Liver (tissue), 9 donors: ENCODE measurements around the gene EML4. TPM values are rescaled to one million over a fixed set of nuclear protein-coding genes. Genes with fewer than 3 reads are reported as not detected.
"Not testable (repeated sequence)": the region's sequence is repeated elsewhere in the genome, so short reads cannot be mapped to it uniquely, and the experiment has no call there.

Experiments used
- DNase-seq: peaks from one replicate; pipeline ENCODE4 v3.0.0-alpha.2; 2017; ENCODE audit warnings: low spot score
- H3K27ac ChIP-seq, 2 donors: one replicate each; pipeline ENCODE4 v1.7.0; 2013; ENCODE audit warnings: inconsistent platforms in 2 of 2, low read length in 2 of 2, control low read depth in 1 of 2, low read depth in 1 of 2, mild to moderate bottlenecking in 1 of 2
- H3K27me3 ChIP-seq, 4 donors: one replicate each; pipeline versions ENCODE4 v1.6.1 to v1.7.0; 2013; ENCODE audit warnings: low read length in 3 of 4, inconsistent platforms in 1 of 4, mild to moderate bottlenecking in 1 of 4, moderate library complexity in 1 of 4; ENCODE audit not compliant: control insufficient read depth in 4 of 4, insufficient read depth in 4 of 4
- H3K36me3 ChIP-seq, 4 donors: one replicate each; pipeline versions ENCODE4 v1.6.1 to v1.7.0; 2013; ENCODE audit warnings: low read length in 3 of 4, mild to moderate bottlenecking in 3 of 4, low read depth in 1 of 4, moderate library complexity in 1 of 4; ENCODE audit not compliant: control insufficient read depth in 4 of 4, insufficient read depth in 3 of 4
- H3K4me1 ChIP-seq, 4 donors: one replicate each; pipeline versions ENCODE4 v1.6.1 to v1.7.0; 2013; ENCODE audit warnings: low read length in 3 of 4, mild to moderate bottlenecking in 3 of 4, moderate library complexity in 1 of 4; ENCODE audit not compliant: control insufficient read depth in 4 of 4, insufficient read depth in 4 of 4
- H3K4me3 ChIP-seq, 3 donors: one replicate each; pipeline versions ENCODE4 v1.6.1 to v1.7.0; 2013; ENCODE audit warnings: low read length in 3 of 3, control low read depth in 1 of 3, low read depth in 1 of 3, mild to moderate bottlenecking in 1 of 3
- H3K9ac ChIP-seq, 2 donors: one replicate each; pipeline ENCODE4 v1.7.0; 2013; ENCODE audit warnings: low read length in 2 of 2, mild to moderate bottlenecking in 2 of 2, moderate library complexity in 2 of 2, control low read depth in 1 of 2, low read depth in 1 of 2
- H3K9me3 ChIP-seq, 4 donors: one replicate each; pipeline versions ENCODE4 v1.6.1 to v1.7.0; 2013; ENCODE audit warnings: low read length in 3 of 4; ENCODE audit not compliant: control insufficient read depth in 4 of 4
- EGR1 ChIP-seq, 2 donors: IDR thresholded peaks; 2 replicates each; pipeline ENCODE4 v1.6.1; 2016 to 2018; ENCODE audit warnings: antibody characterized with exemption in 2 of 2, low read depth in 2 of 2
- FOXA1 ChIP-seq: IDR thresholded peaks from 2 replicates; pipeline ENCODE4 v1.6.1; 2016; ENCODE audit warnings: antibody characterized with exemption
- FOXA2 ChIP-seq: IDR thresholded peaks from 2 replicates; pipeline ENCODE4 v1.6.1; 2016; ENCODE audit warnings: antibody characterized with exemption
- GABPA ChIP-seq, 2 donors: IDR thresholded peaks in 1 of 2; conservative IDR thresholded peaks in 1 of 2; 2 replicates each; pipeline ENCODE4 v1.6.1; 2016; ENCODE audit warnings: antibody characterized with exemption in 2 of 2, mild to moderate bottlenecking in 1 of 2, moderate library complexity in 1 of 2
- HNF4A ChIP-seq, 2 donors: conservative IDR thresholded peaks; 2 replicates each; pipeline ENCODE4 v1.6.1; 2016; ENCODE audit warnings: antibody characterized with exemption in 2 of 2, mild to moderate bottlenecking in 2 of 2
- HNF4G ChIP-seq: IDR thresholded peaks from 2 replicates; pipeline ENCODE4 v1.6.1; 2016; ENCODE audit warnings: antibody characterized with exemption
- JUND ChIP-seq, 2 donors: IDR thresholded peaks; 2 replicates each; pipeline ENCODE4 v1.6.1; 2016; ENCODE audit warnings: antibody characterized with exemption in 2 of 2
- NR2F2 ChIP-seq: IDR thresholded peaks from 2 replicates; pipeline ENCODE4 v1.6.1; 2016; ENCODE audit warnings: antibody characterized with exemption
- SP1 ChIP-seq: IDR thresholded peaks from 2 replicates; pipeline ENCODE4 v1.6.1; 2018; ENCODE audit warnings: antibody characterized with exemption, mild to moderate bottlenecking
- TAF1 ChIP-seq: conservative IDR thresholded peaks from 2 replicates; pipeline ENCODE4 v1.6.1; 2016; ENCODE audit warnings: antibody characterized with exemption, mild to moderate bottlenecking
- YY1 ChIP-seq: IDR thresholded peaks from 2 replicates; pipeline ENCODE4 v1.6.1; 2016; ENCODE audit warnings: antibody characterized with exemption, mild to moderate bottlenecking
- WGBS: extraction: QIAGEN DNeasy Blood & Tissue Kit; methylation state at CpG from one replicate; pipeline ENCODE4 v1.1.7; 2013; 5-methylcytosine and 5-hydroxymethylcytosine counted together
- polyA plus RNA-seq, 2 donors: library from polyadenylated mRNA; stranded (reverse) in 1 of 2; unstranded in 1 of 2; fragments of 200-250 nt in 1 of 2; fragments of >200 nt in 1 of 2; fragmentation: Nextera tagmentation in 1 of 2; extraction: Ambion mirVana in 1 of 2; gene quantifications; one replicate each; pipeline versions ENCODE4 v1.2.1 to v1.2.3, GENCODE V29; 2013 to 2015
- total RNA-seq, 2 donors: library from RNA; depleted of rRNA; stranded (reverse); fragments of >200 nt; gene quantifications; one replicate each; pipeline ENCODE4 v1.2.3, GENCODE V29; 2014
- TF ChIP-seq, protein P1 (sequence below): IDR thresholded peaks from 2 replicates; pipeline ENCODE4 v1.6.1; 2016; ENCODE audit warnings: antibody characterized with exemption
- donor health status: healthy.
- donor health status: healthy.
- donor health status: healthy.
- donor health status: healthy.
- donor health status: healthy.

EML4 gene
- total and polyA plus RNA-seq, 4 donors, result 12.8 to 49.6 (median 34.8) TPM

DNA sequence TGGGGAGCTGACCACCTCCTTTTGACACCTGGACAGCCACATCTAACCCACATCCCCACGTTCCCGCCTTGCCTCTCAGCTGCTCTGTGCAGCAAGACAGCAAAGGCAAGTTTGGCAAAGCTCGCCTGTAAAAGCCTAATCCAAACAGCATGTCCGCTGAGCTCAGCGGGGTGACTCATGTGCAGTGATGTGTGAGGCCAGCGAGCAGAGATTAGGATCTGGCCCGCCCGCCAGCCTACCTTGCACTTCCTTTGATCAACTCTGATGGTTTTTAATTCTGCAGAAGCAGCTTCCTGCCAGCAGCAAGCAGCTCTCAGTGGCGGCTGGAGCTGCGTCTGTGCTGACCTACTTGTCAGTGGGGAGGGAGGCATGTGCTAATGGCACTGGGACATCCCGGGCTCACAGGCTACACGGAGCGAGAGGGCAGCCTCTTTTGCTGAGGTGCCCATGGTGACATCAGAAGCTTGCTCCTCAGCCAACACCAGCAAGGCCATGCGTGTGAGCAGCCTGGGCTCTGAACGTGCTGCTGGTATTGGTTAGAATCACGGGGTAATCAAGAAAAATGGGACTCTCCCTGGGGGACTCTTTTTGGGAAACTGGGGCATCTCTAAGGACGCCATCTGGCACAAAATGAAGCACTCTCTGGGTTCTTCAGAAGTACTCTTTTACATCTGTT, 36.0 kb upstream of the EML4 start (continued):
- TF ChIP-seq HNF4A (conservative IDR thresholded peaks at IDR 0.05) (peak; percentile 42 to 68), TAF1 (peak; percentile 71), JUND (IDR thresholded peaks at IDR 0.05) (peak; percentile 98), SP1 (peak; percentile 87)

DNA sequence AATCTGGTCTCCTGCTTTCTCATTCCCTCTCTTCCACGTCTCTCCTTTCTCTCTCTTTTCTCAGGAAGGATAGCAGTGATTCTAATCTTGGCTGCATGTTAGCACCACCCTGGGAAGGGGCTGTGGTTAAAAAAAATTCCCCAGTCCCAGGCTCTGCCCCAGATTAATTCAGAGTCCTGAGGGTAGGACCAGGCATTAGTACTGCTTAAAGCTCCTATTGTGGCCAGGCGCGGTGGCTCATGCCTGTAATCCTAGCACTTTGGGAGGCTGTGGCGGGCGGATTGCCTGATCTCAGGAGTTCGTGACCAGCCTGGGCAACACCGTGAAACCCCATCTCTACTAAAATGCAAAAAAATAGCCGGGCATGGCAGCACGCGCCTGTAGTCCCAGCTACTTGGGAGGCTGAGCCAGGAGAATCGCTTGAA, 35.4 kb upstream of the EML4 start:
- Histone ChIP-seq H3K27ac (peak overlapping the region; percentile 94 to 97), H3K4me3 (no peak overlapping the region), H3K36me3 (no peaks in the 10 kb centered on the region), H3K4me1 (peaks cover 0 to 17% (median 8%) of the 10 kb centered on the region in 4 donors), H3K9ac (peak overlapping the region; percentile 52 to 53), H3K9me3 (no peaks in the 10 kb centered on the region), H3K27me3 (no peaks in the 10 kb centered on the region)
- WGBS, result 91% methylated on average over 11 of the region's 11 CpGs
- TF ChIP-seq, protein P1, sequence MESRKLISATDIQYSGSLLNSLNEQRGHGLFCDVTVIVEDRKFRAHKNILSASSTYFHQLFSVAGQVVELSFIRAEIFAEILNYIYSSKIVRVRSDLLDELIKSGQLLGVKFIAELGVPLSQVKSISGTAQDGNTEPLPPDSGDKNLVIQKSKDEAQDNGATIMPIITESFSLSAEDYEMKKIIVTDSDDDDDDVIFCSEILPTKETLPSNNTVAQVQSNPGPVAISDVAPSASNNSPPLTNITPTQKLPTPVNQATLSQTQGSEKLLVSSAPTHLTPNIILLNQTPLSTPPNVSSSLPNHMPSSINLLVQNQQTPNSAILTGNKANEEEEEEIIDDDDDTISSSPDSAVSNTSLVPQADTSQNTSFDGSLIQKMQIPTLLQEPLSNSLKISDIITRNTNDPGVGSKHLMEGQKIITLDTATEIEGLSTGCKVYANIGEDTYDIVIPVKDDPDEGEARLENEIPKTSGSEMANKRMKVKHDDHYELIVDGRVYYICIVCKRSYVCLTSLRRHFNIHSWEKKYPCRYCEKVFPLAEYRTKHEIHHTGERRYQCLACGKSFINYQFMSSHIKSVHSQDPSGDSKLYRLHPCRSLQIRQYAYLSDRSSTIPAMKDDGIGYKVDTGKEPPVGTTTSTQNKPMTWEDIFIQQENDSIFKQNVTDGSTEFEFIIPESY, result no peak
- TF ChIP-seq SP1, result no peak
- TF ChIP-seq HNF4A (conservative IDR thresholded peaks at IDR 0.05), result no peak
- no peak for TF ChIP-seq EGR1 (IDR thresholded peaks at IDR 0.05; ENCODE audit: low read depth in 2 of 2)
- no peak for TF ChIP-seq GABPA (IDR thresholded peaks at IDR 0.05 in 1 of 2, conservative IDR thresholded peaks at IDR 0.05 in 1 of 2)
- no peak for TF ChIP-seq NR2F2
- no peak for TF ChIP-seq JUND (IDR thresholded peaks at IDR 0.05)
- no peak for TF ChIP-seq FOXA2
- DNase-seq, result no peak

DNA sequence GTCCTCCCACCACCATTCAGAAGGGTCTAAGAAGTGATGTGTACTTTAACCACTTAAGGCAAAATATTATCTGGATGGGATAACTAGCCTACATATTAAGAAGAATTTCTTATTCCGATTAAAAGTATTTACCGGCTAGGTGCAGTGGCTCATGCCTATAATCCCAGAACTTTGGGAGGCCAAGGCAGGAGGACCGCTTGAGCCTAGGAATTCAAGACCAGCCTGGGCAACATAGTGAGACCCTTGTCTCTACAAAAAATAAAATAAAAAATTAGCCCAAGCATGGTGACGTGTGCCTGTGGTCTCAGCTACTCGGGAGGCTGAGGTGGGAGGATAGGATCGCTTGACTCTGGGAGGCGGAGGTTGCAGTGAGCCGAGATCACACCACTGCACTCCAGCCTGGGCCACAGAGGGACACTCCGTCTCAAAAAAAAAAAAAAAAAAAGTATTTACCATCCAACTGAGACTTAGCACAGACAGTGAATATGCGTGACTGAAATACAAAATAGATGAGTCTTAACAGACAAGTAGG, 34.7 kb upstream of the EML4 start:
- not testable (repeated sequence) for H3K36me3 ChIP-seq, H3K9me3 ChIP-seq, H3K9ac ChIP-seq, H3K27me3 ChIP-seq, H3K4me3 ChIP-seq, DNase-seq, H3K27ac ChIP-seq
- 88% methylated on average over 10 of the region's 10 CpGs for WGBS
- H3K4me1 ChIP-seq, result peaks cover 0 to 17% (median 8%) of the 10 kb centered on the region in 4 donors

DNA sequence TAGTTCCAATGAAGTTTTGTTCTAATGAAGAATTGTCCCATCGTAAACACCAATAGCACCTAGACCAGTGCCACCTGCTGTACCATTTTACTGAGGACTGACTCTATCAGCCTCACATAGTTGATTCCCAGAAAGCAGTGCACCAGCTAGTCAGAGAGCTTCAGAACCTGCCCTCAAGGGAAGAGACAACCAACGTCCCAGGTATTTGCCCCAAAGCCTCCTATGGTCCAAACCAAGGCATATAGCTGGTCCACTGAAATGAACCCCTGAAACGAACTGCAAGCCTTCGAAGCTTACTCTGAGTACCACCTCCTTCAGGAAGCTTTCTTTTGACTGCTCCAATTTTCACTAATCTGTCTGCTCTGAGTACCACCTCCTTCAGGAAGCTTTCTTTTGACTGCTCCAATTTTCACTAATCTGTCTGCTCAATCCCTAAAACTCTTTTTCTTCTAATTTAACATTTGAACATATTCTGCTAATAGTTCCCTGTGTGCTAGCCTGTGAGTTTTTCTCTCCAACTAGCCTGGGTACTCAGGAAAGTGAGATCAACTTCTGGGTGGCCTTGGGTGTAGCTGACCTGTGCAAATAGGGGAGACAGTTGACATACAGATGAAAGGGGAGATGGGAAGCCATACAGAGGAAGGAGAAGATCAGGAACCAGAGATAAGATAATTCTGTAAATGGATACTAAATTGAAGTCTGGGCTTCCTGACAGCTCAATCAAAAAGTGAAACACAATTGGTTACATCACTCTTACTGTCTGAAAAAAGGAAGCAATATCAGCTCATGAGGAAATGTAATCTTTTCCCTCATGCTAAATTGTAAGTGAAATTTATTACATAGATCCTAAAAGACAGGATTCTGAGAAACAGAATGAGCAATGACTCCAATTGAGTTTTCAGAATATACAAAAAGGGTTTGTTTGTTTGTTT, 33.5 kb upstream of the EML4 start:
- DNase-seq, result no peak
- no peaks in the 10 kb centered on the region for H3K9me3 ChIP-seq
- H3K9ac ChIP-seq, result no peak overlapping the region
- H3K36me3 ChIP-seq, result no peaks in the 10 kb centered on the region
- H3K27me3 ChIP-seq, result no peaks in the 10 kb centered on the region
- 82% methylated on average over 4 of the region's 4 CpGs for WGBS
- peaks cover 0 to 17% (median 8%) of the 10 kb centered on the region in 4 donors for H3K4me1 ChIP-seq
- no peak overlapping the region for H3K4me3 ChIP-seq
- no peak overlapping the region for H3K27ac ChIP-seq
- TF ChIP-seq FOXA1 (no peak), GABPA (IDR thresholded peaks at IDR 0.05 in 1 of 2, conservative IDR thresholded peaks at IDR 0.05 in 1 of 2) (no peak), YY1 (no peak), HNF4G (no peak)
